Ascending aorta (tissue), 2 donors: ENCODE data around the gene TMEM171. TPM values are rescaled to one million over a fixed set of nuclear protein-coding genes. Genes with fewer than 3 reads are reported as not detected.

Experiments used
- DNase-seq, 2 donors: peaks; one replicate each; pipeline ENCODE4 v3.0.0-alpha.2; 2019; ENCODE audit warnings: low spot score in 2 of 2
- H3K27ac ChIP-seq, 2 donors: fragments of 200-600 bp; sonication (generic); one replicate each; pipeline ENCODE4 v1.5.1; 2016 to 2017; ENCODE audit warnings: mild to moderate bottlenecking in 1 of 2
- H3K27me3 ChIP-seq: fragments of 200-600 bp; sonication (generic); one replicate; pipeline ENCODE4 v1.5.1; 2017
- H3K36me3 ChIP-seq, 2 donors: fragments of 200-600 bp; sonication (generic); one replicate each; pipeline ENCODE4 v1.5.1; 2016
- H3K4me1 ChIP-seq, 2 donors: fragments of 200-600 bp; sonication (generic); one replicate each; pipeline ENCODE4 v1.5.1; 2016 to 2017; ENCODE audit warnings: mild to moderate bottlenecking in 1 of 2
- H3K4me3 ChIP-seq, 2 donors: fragments of 200-600 bp; sonication (generic); one replicate each; pipeline ENCODE4 v1.5.1; 2016 to 2017; ENCODE audit warnings: mild to moderate bottlenecking in 1 of 2
- H3K9me3 ChIP-seq, 2 donors: fragments of 200-600 bp; sonication (generic); one replicate each; pipeline ENCODE4 v1.5.1; 2016
- intact Hi-C: fragments of 100-400 bp; cut with DNase I; formaldehyde crosslinking; loops from one replicate; pipeline ENCODE4 v1.15.1; 2023
- total RNA-seq: library from RNA; depleted of rRNA; stranded (reverse); fragments of >200 nt; gene quantifications from one replicate; pipeline ENCODE4 v1.1.0, GENCODE V29; 2016
- TF ChIP-seq, protein P1 (sequence below), 3 experiments: fragments of 200-600 bp in 2 of 3; fragments of 450-650 bp in 1 of 3; sonication (generic) in 2 of 3; IDR thresholded peaks; one replicate each; pipeline ENCODE4 v1.5.1; 2016 to 2019; ENCODE audit warnings: antibody characterized with exemption in 3 of 3, mild to moderate bottlenecking in 1 of 3, moderate library complexity in 1 of 3

TMEM171 gene
- total RNA-seq, 1 donor from 2014 or later = not detected

DNA sequence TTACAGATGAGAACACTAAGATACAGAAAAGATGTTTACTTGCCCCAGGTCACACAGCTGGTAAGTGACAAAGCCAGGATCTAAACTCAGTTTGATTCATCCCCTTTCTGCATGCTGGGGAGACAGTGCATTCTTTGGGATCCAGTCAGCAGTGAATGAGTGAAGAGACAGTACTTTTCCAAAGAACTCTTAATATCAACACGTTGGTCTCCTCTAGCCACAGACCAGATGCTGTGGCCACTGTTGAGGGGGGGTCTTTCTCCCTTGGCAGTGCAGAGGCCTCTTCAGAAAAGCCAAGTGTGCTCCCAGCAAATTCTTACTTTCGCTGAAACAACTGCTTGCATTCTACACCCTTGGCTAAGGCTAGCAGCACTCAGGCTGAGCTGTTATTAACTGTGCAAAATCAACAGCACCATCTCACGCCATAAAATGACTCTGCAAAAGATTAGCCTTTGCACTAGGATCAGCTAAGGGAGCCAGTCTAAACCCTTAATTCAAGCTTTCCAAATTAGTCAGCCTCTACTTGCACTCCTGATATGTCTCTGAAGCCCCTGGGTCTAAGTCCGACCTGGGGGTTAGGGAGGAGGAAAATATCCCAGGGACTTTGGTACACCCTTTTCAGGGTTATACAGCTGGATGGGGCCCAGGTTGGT, 4.8 kb upstream of the TMEM171 start:
- H3K4me3 ChIP-seq = no peak overlapping the region
- TF ChIP-seq, protein P1, sequence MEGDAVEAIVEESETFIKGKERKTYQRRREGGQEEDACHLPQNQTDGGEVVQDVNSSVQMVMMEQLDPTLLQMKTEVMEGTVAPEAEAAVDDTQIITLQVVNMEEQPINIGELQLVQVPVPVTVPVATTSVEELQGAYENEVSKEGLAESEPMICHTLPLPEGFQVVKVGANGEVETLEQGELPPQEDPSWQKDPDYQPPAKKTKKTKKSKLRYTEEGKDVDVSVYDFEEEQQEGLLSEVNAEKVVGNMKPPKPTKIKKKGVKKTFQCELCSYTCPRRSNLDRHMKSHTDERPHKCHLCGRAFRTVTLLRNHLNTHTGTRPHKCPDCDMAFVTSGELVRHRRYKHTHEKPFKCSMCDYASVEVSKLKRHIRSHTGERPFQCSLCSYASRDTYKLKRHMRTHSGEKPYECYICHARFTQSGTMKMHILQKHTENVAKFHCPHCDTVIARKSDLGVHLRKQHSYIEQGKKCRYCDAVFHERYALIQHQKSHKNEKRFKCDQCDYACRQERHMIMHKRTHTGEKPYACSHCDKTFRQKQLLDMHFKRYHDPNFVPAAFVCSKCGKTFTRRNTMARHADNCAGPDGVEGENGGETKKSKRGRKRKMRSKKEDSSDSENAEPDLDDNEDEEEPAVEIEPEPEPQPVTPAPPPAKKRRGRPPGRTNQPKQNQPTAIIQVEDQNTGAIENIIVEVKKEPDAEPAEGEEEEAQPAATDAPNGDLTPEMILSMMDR (IDR thresholded peaks at IDR 0.05) = no peak
- H3K9me3 ChIP-seq = no peaks in the 10 kb centered on the region
- no peaks in the 10 kb centered on the region for H3K36me3 ChIP-seq
- H3K4me1 ChIP-seq = peaks cover 0 to 4% of the 10 kb centered on the region in 2 donors
- no peak for DNase-seq
- H3K27ac ChIP-seq = no peak overlapping the region
- no peaks in the 10 kb centered on the region for H3K27me3 ChIP-seq
- intact Hi-C loops = no loop called here

GRCh38 chr5:73116506-73116905, 3.9 kb upstream of the TMEM171 start:
- Histone ChIP-seq H3K27me3 (no peaks in the 10 kb centered on the region), H3K9me3 (no peaks in the 10 kb centered on the region), H3K36me3 (no peaks in the 10 kb centered on the region), H3K4me1 (peaks cover 0 to 4% of the 10 kb centered on the region in 2 donors), H3K27ac (no peak overlapping the region), H3K4me3 (no peak overlapping the region)
- DNase-seq = no peak
- intact Hi-C loops = no loop called here
- TF ChIP-seq, protein P1 (IDR thresholded peaks at IDR 0.05) = no peak

DNA sequence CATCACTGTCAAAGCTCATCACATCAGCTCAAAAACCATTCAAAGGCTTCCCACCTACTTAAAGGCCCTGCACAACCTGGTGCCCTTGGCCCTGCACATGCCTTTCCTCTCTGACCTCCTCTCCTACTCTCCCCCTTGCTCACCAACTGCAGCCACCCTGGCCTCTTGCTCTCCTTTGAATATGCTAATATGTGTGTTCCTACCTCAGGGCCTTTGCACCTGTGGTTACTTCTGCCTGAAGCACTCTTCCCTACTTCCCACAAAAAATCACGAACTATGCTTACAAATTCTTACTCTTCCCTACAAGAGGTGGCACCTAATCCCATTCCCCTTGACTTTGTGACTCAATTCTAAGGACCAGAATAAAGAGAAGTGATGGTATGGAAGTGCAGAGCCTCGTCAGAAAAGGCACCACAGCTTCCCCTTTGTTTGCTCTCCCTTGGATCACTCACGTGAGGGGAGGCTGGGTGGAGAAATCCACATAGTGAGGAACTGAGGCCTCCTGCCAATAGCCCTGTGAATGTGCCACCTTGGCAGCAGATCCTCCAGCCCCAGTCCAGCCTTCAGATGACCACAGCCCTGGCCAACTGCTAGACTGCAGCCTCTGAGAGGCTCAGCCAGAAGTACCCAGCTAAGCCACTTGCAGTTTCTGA, 3.2 kb upstream of the TMEM171 start:
- Histone ChIP-seq H3K4me3 (no peak overlapping the region), H3K27ac (no peak overlapping the region), H3K36me3 (no peaks in the 10 kb centered on the region), H3K4me1 (peaks cover 0 to 4% of the 10 kb centered on the region in 2 donors), H3K9me3 (no peaks in the 10 kb centered on the region), H3K27me3 (no peaks in the 10 kb centered on the region)
- intact Hi-C loops = no loop called here
- no peak for DNase-seq
- TF ChIP-seq, protein P1 (IDR thresholded peaks at IDR 0.05) = no peak

DNA sequence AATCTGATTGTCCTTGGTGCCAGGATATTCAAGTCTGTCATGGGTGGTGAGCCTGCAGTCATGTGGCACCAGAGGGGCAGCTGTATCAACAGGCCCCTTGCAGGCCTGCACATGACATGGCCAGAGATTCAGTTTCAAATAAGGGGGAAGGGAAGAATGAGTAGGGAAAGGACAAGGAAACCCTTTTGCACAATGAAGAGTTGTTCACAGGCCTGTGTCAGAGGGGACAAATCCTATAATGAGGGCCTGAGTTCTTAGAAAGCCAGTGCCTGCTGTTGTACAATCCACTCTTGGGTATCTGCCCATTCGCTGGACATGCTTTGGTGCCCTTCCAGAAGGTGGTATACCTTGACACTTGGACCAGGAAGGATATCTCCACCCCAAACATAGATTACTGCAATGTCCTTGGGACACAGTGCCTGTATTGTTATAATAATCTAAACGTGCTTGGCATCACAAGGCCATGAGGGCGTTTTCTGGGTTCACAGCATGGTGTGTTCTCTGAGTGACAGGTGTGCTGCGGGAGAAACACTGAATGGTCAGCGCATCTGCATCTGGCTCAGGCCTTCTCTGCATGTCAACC, 1.9 kb upstream of the TMEM171 start:
- no peak for DNase-seq
- Histone ChIP-seq H3K36me3 (no peaks in the 10 kb centered on the region), H3K27me3 (no peaks in the 10 kb centered on the region), H3K27ac (no peak overlapping the region), H3K4me3 (no peak overlapping the region), H3K4me1 (peaks cover 0 to 4% of the 10 kb centered on the region in 2 donors), H3K9me3 (no peaks in the 10 kb centered on the region)
- TF ChIP-seq, protein P1 (IDR thresholded peaks at IDR 0.05) = no peak
- intact Hi-C loops = no loop called here

GRCh38 chr5:73119451-73120157, 771 bp upstream of the TMEM171 start:
- peak overlapping the region; percentile 55 to 67 for H3K4me3 ChIP-seq

More at GRCh38 chr5:73119451-73120157, 771 bp upstream of the TMEM171 start:
- Histone ChIP-seq H3K36me3 (no peaks in the 10 kb centered on the region), H3K27me3 (no peaks in the 10 kb centered on the region), H3K27ac (no peak overlapping the region), H3K4me1 (peaks cover 0 to 4% of the 10 kb centered on the region in 2 donors), H3K9me3 (no peaks in the 10 kb centered on the region)
- intact Hi-C loops = no loop called here
- DNase-seq = no peak
- TF ChIP-seq, protein P1 (IDR thresholded peaks at IDR 0.05) = no peak
